ENCODE data around the gene VCP.

The VCP gene

GRCh38 chr9:35079426-35080341, 7.3 kb upstream of the VCP start, which contains the start of gene FANCG:
Gene FANCG (minus strand): TSS chr9:35079942. CDS start chr9:35079524, 418 bp downstream.
- Mint-ChIP-seq H3K4me3 (peak within 1 kb of the TSS; percentile 89), H3K36me3 (ENCODE audit: low read depth) (peaks cover 54% of the 10 kb centered on the region), H3K4me1 (ENCODE audit: low read depth) (peaks cover 23% of the 10 kb centered on the region), H3K27ac (peak within 1 kb of the TSS; percentile 96), H3K27me3 (no peaks in the 10 kb centered on the region), H3K9me3 (no peaks in the 10 kb centered on the region)
- DNase-seq: peak; percentile 90

- DNase-seq: no peak
- Mint-ChIP-seq H3K27me3 (no peaks in the 10 kb centered on the region), H3K27ac (peak overlapping the region; percentile 96), H3K4me3 (peak overlapping the region; percentile 89), H3K36me3 (ENCODE audit: low read depth) (peaks cover 59% of the 10 kb centered on the region), H3K4me1 (ENCODE audit: low read depth) (peaks cover 27% of the 10 kb centered on the region), H3K9me3 (no peaks in the 10 kb centered on the region)
These were observed 6.6 kb upstream of the VCP start for GRCh38 chr9:35079041-35079425.

- Mint-ChIP-seq H3K4me3 (peak overlapping the region; percentile 89), H3K36me3 (ENCODE audit: low read depth) (peaks cover 68% of the 10 kb centered on the region), H3K4me1 (ENCODE audit: low read depth) (peaks cover 37% of the 10 kb centered on the region), H3K9me3 (no peaks in the 10 kb centered on the region), H3K27me3 (no peaks in the 10 kb centered on the region), H3K27ac (peak overlapping the region; percentile 12)
- DNase-seq: no peak
These were observed 5.6 kb upstream of the VCP start for GRCh38 chr9:35078066-35078465.

DNA sequence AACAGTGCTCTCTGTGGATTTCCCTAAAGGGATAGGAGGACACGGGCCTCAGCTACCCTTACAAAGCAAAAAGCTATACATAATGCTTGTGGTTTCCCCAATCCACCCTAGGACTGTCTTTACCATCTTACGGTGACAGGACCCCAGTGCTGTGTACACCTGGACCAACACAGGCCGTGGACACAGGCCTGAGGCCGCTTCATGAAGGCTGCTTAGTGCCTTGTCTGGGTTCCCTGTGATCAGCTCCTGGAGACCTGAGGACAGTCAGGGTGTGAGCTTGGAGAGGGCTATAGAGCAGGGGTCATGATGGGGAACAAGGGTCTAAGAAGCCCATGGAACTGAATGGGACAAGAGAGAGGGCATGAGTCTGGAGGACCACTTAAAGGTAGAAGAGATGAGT, 4.4 kb upstream of the VCP start:
- Mint-ChIP-seq H3K27ac (no peak overlapping the region), H3K4me1 (ENCODE audit: low read depth) (peaks cover 43% of the 10 kb centered on the region), H3K4me3 (no peak overlapping the region), H3K9me3 (no peaks in the 10 kb centered on the region), H3K36me3 (ENCODE audit: low read depth) (peaks cover 75% of the 10 kb centered on the region), H3K27me3 (no peaks in the 10 kb centered on the region)
- DNase-seq: no peak

- Mint-ChIP-seq H3K36me3 (ENCODE audit: low read depth) (peaks cover 90% of the 10 kb centered on the region), H3K4me3 (no peak overlapping the region), H3K9me3 (no peaks in the 10 kb centered on the region), H3K27me3 (no peaks in the 10 kb centered on the region), H3K27ac (no peak overlapping the region), H3K4me1 (ENCODE audit: low read depth) (peaks cover 49% of the 10 kb centered on the region)
- no peak for DNase-seq
These were observed 2.9 kb upstream of the VCP start for GRCh38 chr9:35075358-35075757.

GRCh38 chr9:35074791-35075190, 2.4 kb upstream of the VCP start:
- Mint-ChIP-seq H3K4me1 (ENCODE audit: low read depth) (peaks cover 50% of the 10 kb centered on the region), H3K4me3 (no peak overlapping the region), H3K9me3 (no peaks in the 10 kb centered on the region), H3K27me3 (no peaks in the 10 kb centered on the region), H3K36me3 (ENCODE audit: low read depth) (peaks cover 93% of the 10 kb centered on the region), H3K27ac (no peak overlapping the region)
- no peak for DNase-seq

DNA sequence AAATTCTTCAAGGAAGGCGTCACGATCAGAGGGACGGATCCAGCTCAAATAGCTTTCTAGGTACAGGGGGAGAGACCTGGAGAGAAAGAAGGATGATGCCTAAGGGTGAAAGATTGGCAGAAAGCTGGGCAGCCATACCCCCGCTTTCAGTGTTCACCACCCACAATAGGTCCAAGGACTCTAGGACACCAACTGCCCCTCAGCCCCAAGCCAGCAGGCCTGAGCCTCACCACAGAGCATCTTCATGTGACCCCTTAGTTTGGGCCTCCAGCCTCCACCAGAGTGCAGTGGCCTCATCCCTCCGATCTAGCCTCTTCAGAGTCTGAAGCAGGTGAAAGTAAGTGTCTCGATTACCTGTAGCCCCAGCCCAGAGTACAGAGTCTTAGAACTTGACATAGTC, 1.7 kb upstream of the VCP start:
- H3K4me3 Mint-ChIP-seq: no peak overlapping the region
- no peak for DNase-seq
- no peaks in the 10 kb centered on the region for H3K27me3 Mint-ChIP-seq
- peaks cover 57% of the 10 kb centered on the region for H3K4me1 Mint-ChIP-seq (ENCODE audit: low read depth)
- peak overlapping the region; percentile 98 for H3K27ac Mint-ChIP-seq
- H3K36me3 Mint-ChIP-seq (ENCODE audit: low read depth): peaks cover 94% of the 10 kb centered on the region
- no peaks in the 10 kb centered on the region for H3K9me3 Mint-ChIP-seq

- Mint-ChIP-seq H3K9me3 (no peaks in the 10 kb centered on the region), H3K4me1 (ENCODE audit: low read depth) (peaks cover 60% of the 10 kb centered on the region), H3K36me3 (ENCODE audit: low read depth) (peaks cover 94% of the 10 kb centered on the region), H3K27me3 (no peaks in the 10 kb centered on the region), H3K27ac (peak overlapping the region; percentile 98), H3K4me3 (peak overlapping the region; percentile 95)
- no peak for DNase-seq
These were observed 821 bp upstream of the VCP start for GRCh38 chr9:35073279-35073612.

GRCh38 chr9:35071814-35072460, 488 bp downstream of the VCP start:
- Mint-ChIP-seq H3K36me3 (ENCODE audit: low read depth) (peaks cover 94% of the 10 kb centered on the region), H3K4me1 (ENCODE audit: low read depth) (peaks cover 62% of the 10 kb centered on the region), H3K27me3 (no peaks in the 10 kb centered on the region), H3K4me3 (peak overlapping the region; percentile 95), H3K9me3 (no peaks in the 10 kb centered on the region), H3K27ac (peak overlapping the region; percentile 98)
- DNase-seq: peak; percentile 86

DNA sequence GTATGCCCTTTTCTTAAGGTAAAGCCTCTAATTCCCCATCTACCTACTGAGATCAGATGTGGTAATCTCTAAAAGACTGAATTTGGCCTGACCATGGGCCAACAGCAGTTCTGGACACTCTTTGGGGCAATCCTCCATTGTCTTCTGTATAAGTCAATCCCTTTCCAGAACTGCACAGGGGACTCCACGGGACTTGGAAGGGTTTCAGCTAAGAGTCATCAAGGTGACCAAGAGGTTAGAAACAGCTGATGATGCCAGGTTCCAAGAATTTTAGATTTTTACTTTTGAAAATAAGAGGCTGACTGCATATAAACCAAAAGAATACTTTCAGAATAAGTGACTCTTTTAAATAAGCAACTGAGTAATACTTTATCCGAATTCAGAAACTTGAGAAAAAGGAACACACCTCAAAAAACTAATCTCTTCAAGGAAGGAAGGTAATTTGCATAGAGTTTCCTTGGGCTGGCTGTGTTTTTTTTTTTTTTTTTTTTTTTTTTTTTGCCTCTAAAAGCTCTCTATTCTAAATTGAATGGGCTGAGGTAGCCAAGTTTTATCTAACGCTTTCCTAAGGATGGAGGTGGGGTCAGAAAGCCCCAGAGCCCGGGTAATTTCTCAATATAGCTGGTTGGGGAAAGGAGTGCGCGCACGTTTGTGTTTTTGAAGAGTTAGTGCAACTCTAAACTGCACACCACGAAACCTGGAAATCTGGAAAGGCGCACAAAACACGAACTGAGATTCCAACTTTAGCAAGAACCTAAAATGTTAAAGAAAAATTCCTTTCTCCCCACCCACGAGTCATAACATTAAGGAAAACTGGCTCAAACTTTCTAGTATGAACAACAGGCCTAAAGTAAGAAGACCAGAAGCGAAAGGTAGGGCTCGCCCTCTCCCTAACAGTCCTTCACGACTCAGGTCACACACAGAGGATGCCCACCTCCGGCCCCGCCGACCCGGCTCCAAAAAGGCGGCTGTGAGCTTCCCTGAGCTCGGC, 1.3 kb downstream of the VCP start:
- Mint-ChIP-seq H3K27me3 (no peaks in the 10 kb centered on the region), H3K36me3 (ENCODE audit: low read depth) (peaks cover 94% of the 10 kb centered on the region), H3K27ac (peak overlapping the region; percentile 98), H3K4me1 (ENCODE audit: low read depth) (peaks cover 65% of the 10 kb centered on the region), H3K9me3 (no peaks in the 10 kb centered on the region), H3K4me3 (peak overlapping the region; percentile 95)
- DNase-seq: no peak

DNA sequence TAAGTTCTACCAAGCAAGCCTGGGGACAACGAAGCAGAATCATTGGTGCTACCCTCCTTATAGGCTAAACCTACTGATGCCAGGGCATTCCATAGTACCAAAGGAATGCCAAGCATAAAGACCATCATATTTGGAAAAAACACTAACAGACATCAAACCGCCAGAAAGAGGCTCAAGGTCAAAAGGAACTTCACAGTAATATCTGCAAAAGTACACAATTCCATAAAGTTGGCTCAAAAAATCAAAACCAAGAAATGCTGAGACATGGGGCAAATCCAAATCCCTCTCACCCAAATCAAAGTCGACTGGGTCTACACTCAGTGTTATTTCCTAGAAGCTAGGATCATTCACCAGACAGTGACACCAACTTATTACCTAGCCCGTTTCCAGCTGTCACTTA, 3.4 kb downstream of the VCP start:
- Mint-ChIP-seq H3K27me3 (no peaks in the 10 kb centered on the region), H3K27ac (peak overlapping the region; percentile 85), H3K36me3 (ENCODE audit: low read depth) (peaks cover 93% of the 10 kb centered on the region), H3K4me3 (peak overlapping the region; percentile 95), H3K4me1 (ENCODE audit: low read depth) (peaks cover 66% of the 10 kb centered on the region), H3K9me3 (no peaks in the 10 kb centered on the region)
- no peak for DNase-seq

- Mint-ChIP-seq H3K4me3 (no peak overlapping the region), H3K36me3 (ENCODE audit: low read depth) (peaks cover 97% of the 10 kb centered on the region), H3K9me3 (no peaks in the 10 kb centered on the region), H3K27ac (peak overlapping the region; percentile 11), H3K27me3 (no peaks in the 10 kb centered on the region), H3K4me1 (ENCODE audit: low read depth) (peaks cover 50% of the 10 kb centered on the region)
- no peak for DNase-seq
These were observed 5.4 kb downstream of the VCP start for GRCh38 chr9:35067056-35067455.

DNA sequence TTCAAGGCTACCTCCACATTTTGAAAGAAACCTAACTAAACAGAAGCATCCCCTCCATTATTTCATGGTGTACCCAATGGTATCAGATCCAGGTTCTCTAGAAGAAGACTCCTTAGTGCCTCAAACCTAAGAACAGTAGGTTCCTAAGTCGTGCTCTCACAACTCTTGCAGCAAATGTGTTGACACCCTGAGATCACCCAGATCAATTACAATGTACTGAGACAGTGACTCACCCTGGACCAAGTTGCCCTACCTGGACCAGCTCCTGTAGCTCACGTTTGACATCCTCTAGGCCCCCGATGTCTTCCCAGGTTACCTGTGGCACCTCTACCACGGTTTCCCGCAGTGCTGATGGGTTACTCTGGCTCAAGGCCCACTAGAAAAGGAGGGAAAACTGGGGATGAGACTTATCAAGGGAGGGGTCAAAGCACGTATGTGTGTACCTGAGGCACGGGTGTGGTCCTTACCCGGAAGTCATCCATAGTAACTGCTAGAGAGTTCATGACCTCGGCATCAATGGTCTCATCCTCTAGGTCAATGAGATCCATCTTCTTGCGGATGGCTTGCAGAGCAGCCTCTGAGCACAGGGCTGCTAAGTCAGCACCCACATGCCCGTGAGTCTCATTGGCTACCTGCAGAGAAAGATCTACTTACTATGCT, 11.7 kb downstream of the VCP start:
- Mint-ChIP-seq H3K36me3 (ENCODE audit: low read depth) (peaks cover 97% of the 10 kb centered on the region), H3K4me3 (no peak overlapping the region), H3K4me1 (ENCODE audit: low read depth) (peaks cover 4% of the 10 kb centered on the region), H3K27ac (peak overlapping the region; percentile 73), H3K9me3 (no peaks in the 10 kb centered on the region), H3K27me3 (no peaks in the 10 kb centered on the region)
- DNase-seq: peak; percentile 21

GRCh38 chr9:35059438-35059837, 13.0 kb downstream of the VCP start:
- Mint-ChIP-seq H3K36me3 (ENCODE audit: low read depth) (peaks cover 97% of the 10 kb centered on the region), H3K27ac (peak overlapping the region; percentile 4), H3K27me3 (no peaks in the 10 kb centered on the region), H3K4me3 (no peak overlapping the region), H3K4me1 (ENCODE audit: low read depth) (no peaks in the 10 kb centered on the region), H3K9me3 (no peaks in the 10 kb centered on the region)
- DNase-seq: no peak

All from activated T-cell treated with anti-CD3 and anti-CD28 coated beads, Interleukin-2, amount 50 U/mL, for 24 hours (primary cell).